ENCODE measurements around the gene TTLL6.

GRCh38 chr17:48770954-48771353, 46.1 kb downstream of the TTLL6 start:
- TF ChIP-seq, protein P1, sequence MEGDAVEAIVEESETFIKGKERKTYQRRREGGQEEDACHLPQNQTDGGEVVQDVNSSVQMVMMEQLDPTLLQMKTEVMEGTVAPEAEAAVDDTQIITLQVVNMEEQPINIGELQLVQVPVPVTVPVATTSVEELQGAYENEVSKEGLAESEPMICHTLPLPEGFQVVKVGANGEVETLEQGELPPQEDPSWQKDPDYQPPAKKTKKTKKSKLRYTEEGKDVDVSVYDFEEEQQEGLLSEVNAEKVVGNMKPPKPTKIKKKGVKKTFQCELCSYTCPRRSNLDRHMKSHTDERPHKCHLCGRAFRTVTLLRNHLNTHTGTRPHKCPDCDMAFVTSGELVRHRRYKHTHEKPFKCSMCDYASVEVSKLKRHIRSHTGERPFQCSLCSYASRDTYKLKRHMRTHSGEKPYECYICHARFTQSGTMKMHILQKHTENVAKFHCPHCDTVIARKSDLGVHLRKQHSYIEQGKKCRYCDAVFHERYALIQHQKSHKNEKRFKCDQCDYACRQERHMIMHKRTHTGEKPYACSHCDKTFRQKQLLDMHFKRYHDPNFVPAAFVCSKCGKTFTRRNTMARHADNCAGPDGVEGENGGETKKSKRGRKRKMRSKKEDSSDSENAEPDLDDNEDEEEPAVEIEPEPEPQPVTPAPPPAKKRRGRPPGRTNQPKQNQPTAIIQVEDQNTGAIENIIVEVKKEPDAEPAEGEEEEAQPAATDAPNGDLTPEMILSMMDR (IDR thresholded peaks at IDR 0.05) = no peak
- TF ChIP-seq POLR2A (IDR thresholded peaks at IDR 0.05) = no peak
